Esophagus muscularis mucosa (tissue), 4 donors: Measurements from ENCODE around the gene TP53TG3F. TPM values are rescaled to one million over a fixed set of nuclear protein-coding genes. Genes with fewer than 3 reads are reported as not detected.
"Not testable (repeated sequence)": the region's sequence is repeated elsewhere in the genome, so short reads cannot be mapped to it uniquely, and the experiment has no call there.

Experiments used
- DNase-seq: peaks from one replicate; pipeline ENCODE4 v3.0.0-alpha.2; 2017; ENCODE audit errors: extremely low spot score
- H3K27ac ChIP-seq, 4 donors: fragments of 200-600 bp; sonication (generic); replicated peaks in 1 of 4; 1 replicate in 3 of 4; 2 replicates in 1 of 4; pipeline ENCODE4 v1.5.1; 2016 to 2019; ENCODE audit warnings: mild to moderate bottlenecking in 1 of 4
- H3K27me3 ChIP-seq, 4 donors: fragments of 200-600 bp; sonication (generic); one replicate each; pipeline versions ENCODE4 v1.5.1 to v1.6.0; 2016 to 2019
- H3K36me3 ChIP-seq, 4 donors: fragments of 200-600 bp; sonication (generic); one replicate each; pipeline ENCODE4 v1.5.1; 2016 to 2019
- H3K4me1 ChIP-seq, 4 donors: fragments of 200-600 bp; sonication (generic); one replicate each; pipeline ENCODE4 v1.5.1; 2016 to 2019
- H3K4me3 ChIP-seq, 4 donors: fragments of 200-600 bp; sonication (generic); 1 replicate in 2 of 4; 2 replicates in 2 of 4; pipeline ENCODE4 v1.5.1; 2016 to 2019; ENCODE audit warnings: mild to moderate bottlenecking in 4 of 4, moderate library complexity in 1 of 4
- H3K9me3 ChIP-seq, 4 donors: fragments of 200-600 bp; sonication (generic); 1 replicate in 3 of 4; 2 replicates in 1 of 4; pipeline ENCODE4 v1.5.1; 2016 to 2019
- WGBS: methylation state at CpG from one replicate; pipeline ENCODE4 v1.1.5; 2018; 5-methylcytosine and 5-hydroxymethylcytosine counted together
- intact Hi-C: fragments of 100-400 bp; cut with DNase I; formaldehyde crosslinking; loops from one replicate; pipeline ENCODE4 v1.15.1; 2023
- small RNA-seq, 3 donors: library from RNA; depleted of rRNA; stranded (forward); fragments of <200 nt; gene quantifications; one replicate each; pipeline ENCODE3, GENCODE V24; 2016
- total RNA-seq, 4 donors: library from RNA; depleted of rRNA; stranded (reverse); fragments of >200 nt; gene quantifications; one replicate each; pipeline versions ENCODE4 v1.1.0 to v1.2.1, GENCODE V29; 2016

The TP53TG3F gene
- total RNA-seq, result not detected

- H3K27ac ChIP-seq, H3K27me3 ChIP-seq, intact Hi-C loops, DNase-seq, H3K4me3 ChIP-seq, H3K36me3 ChIP-seq, H3K4me1 ChIP-seq, H3K9me3 ChIP-seq: not testable (repeated sequence)
- WGBS, result no CpG with 5 or more reads among the region's 25 CpGs
These were observed at the start of gene TP53TG3F for GRCh38 chr16:33459312-33459711. TP53TG3F (plus strand) TSS chr16:33459612; CDS start chr16:33459680, 68 bp downstream.

- intact Hi-C loops, H3K27ac ChIP-seq, H3K27me3 ChIP-seq, H3K9me3 ChIP-seq, H3K4me1 ChIP-seq, DNase-seq, H3K4me3 ChIP-seq, H3K36me3 ChIP-seq: not testable (repeated sequence)
- no CpG with 5 or more reads among the region's 2 CpGs for WGBS
These were observed 32.2 kb downstream of the TP53TG3F start for GRCh38 chr16:33491611-33492010.

- H3K4me1 ChIP-seq, DNase-seq, H3K9me3 ChIP-seq, H3K27ac ChIP-seq, H3K4me3 ChIP-seq, H3K27me3 ChIP-seq, H3K36me3 ChIP-seq, intact Hi-C loops: not testable (repeated sequence)
- WGBS, result no CpG with 5 or more reads among the region's 4 CpGs
These were observed 47.8 kb downstream of the TP53TG3F start for GRCh38 chr16:33507231-33507630.

GRCh38 chr16:33509070-33509469, 49.7 kb downstream of the TP53TG3F start:
- H3K4me1 ChIP-seq, H3K36me3 ChIP-seq, H3K4me3 ChIP-seq, H3K27ac ChIP-seq, intact Hi-C loops, H3K9me3 ChIP-seq, H3K27me3 ChIP-seq, DNase-seq: not testable (repeated sequence)
- no CpG with 5 or more reads among the region's 4 CpGs for WGBS

- H3K4me1 ChIP-seq, intact Hi-C loops, H3K36me3 ChIP-seq, H3K27ac ChIP-seq, H3K9me3 ChIP-seq, H3K27me3 ChIP-seq, H3K4me3 ChIP-seq, DNase-seq: not testable (repeated sequence)
- no CpG with 5 or more reads among the region's 10 CpGs for WGBS
These were observed 50.5 kb downstream of the TP53TG3F start for GRCh38 chr16:33509906-33510305.

Small RNA genes within 50 kb of the gene (small RNA-seq; reads per million reads assigned to genes)
- 0 reads per million in 3 donors for gene AC136944.5
- gene AC136944.6, result 0 reads per million in 3 donors

Other genes with a start within 250 kb of the TP53TG3F start
- not detected for gene TP53TG3E, start 155.3 kb upstream of the TP53TG3F start, total RNA-seq
- gene TP53TG3B, start 98.8 kb upstream of the TP53TG3F start, total RNA-seq, result not detected